Measurements from ENCODE around the gene C6orf52. TPM values are rescaled to one million over a fixed set of nuclear protein-coding genes. Genes with fewer than 3 reads are reported as not detected.

The C6orf52 gene
- total RNA-seq, 1 donor from 2014 or later, result 2.9 TPM

GRCh38 chr6:10733151-10733715, 38.8 kb upstream of the C6orf52 start:
- no peaks in the 10 kb centered on the region for H3K9me3 ChIP-seq (ENCODE audit: insufficient read depth, low read depth, low read length)
- no peak overlapping the region for H3K4me3 ChIP-seq (ENCODE audit: insufficient read depth, low read depth, low read length)
- H3K4me1 ChIP-seq (ENCODE audit: insufficient read depth, low read length), result peaks cover 8% of the 10 kb centered on the region
- Mint-ChIP-seq H3K9me3 (ENCODE audit: unreplicated experiment) (no peaks in the 10 kb centered on the region), H3K36me3 (ENCODE audit: low read depth, unreplicated experiment) (peaks cover 15% of the 10 kb centered on the region), H3K27me3 (ENCODE audit: low read depth, unreplicated experiment) (no peaks in the 10 kb centered on the region), H3K27ac (ENCODE audit: unreplicated experiment) (peak overlapping the region; percentile 10), H3K4me1 (ENCODE audit: low read depth, unreplicated experiment) (peaks cover 29% of the 10 kb centered on the region), H3K4me3 (ENCODE audit: unreplicated experiment) (no peak overlapping the region)
- TF ChIP-seq CTCF (IDR thresholded peaks at IDR 0.05; ENCODE audit: insufficient read depth, low read depth, low read length) (no peak), EZH2 (IDR thresholded peaks at IDR 0.05; ENCODE audit: insufficient read depth, low read length) (no peak)
- H3K27ac ChIP-seq (ENCODE audit: low read depth, low read length), result no peak overlapping the region
- H2AFZ ChIP-seq (ENCODE audit: low read depth, low read length), result no peak overlapping the region
- H3K36me3 ChIP-seq (ENCODE audit: insufficient read depth, low read length), result peaks cover 16% of the 10 kb centered on the region
- DNase-seq (ENCODE audit: low read depth), result peak; percentile 53
- H3K4me2 ChIP-seq (ENCODE audit: low read length), result no peak overlapping the region
- H3K9ac ChIP-seq (ENCODE audit: low read length), result no peak overlapping the region
- peaks cover under 1% of the 10 kb centered on the region for H3K79me2 ChIP-seq (ENCODE audit: insufficient read depth, low read length)
- no peaks in the 10 kb centered on the region for H4K20me1 ChIP-seq (ENCODE audit: insufficient read depth, low read length)
- H3K27me3 ChIP-seq (ENCODE audit: insufficient read depth, low read length), result no peaks in the 10 kb centered on the region
- no peak for FAIRE-seq

DNA sequence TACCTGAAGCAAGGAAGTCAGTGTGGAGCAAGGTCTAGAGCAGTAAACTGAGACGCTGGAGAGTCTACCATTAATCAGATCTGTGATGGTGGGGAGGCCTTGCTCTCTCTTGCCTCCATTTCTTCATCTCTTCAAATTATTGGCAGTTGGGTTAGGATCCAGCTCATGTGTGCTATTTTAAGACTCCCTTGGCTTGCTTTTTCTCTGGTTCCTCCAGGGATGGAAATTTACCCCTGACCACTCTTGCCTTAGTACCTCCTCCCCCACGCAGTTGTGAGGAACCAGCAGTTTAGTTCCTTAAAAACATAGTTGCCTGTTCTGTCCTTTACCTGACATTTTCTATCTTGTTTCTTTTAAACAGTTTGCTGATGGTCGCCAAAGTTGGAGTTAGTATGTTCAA, 35.8 kb upstream of the C6orf52 start:
- no peak overlapping the region for H3K27ac ChIP-seq (ENCODE audit: low read depth, low read length)
- H4K20me1 ChIP-seq (ENCODE audit: insufficient read depth, low read length), result peaks cover 9% of the 10 kb centered on the region
- Mint-ChIP-seq H3K27me3 (ENCODE audit: low read depth, unreplicated experiment) (no peaks in the 10 kb centered on the region), H3K36me3 (ENCODE audit: low read depth, unreplicated experiment) (peaks cover 26% of the 10 kb centered on the region), H3K9me3 (ENCODE audit: unreplicated experiment) (no peaks in the 10 kb centered on the region), H3K4me1 (ENCODE audit: low read depth, unreplicated experiment) (peaks cover 32% of the 10 kb centered on the region), H3K27ac (ENCODE audit: unreplicated experiment) (peak overlapping the region; percentile 58), H3K4me3 (ENCODE audit: unreplicated experiment) (no peak overlapping the region)
- no peak for DNase-seq (ENCODE audit: low read depth)
- H2AFZ ChIP-seq (ENCODE audit: low read depth, low read length), result no peak overlapping the region
- peaks cover 20% of the 10 kb centered on the region for H3K36me3 ChIP-seq (ENCODE audit: insufficient read depth, low read length)
- H3K79me2 ChIP-seq (ENCODE audit: insufficient read depth, low read length), result peaks cover 16% of the 10 kb centered on the region
- no peak overlapping the region for H3K4me2 ChIP-seq (ENCODE audit: low read length)
- FAIRE-seq, result no peak
- no peak for TF ChIP-seq CTCF (IDR thresholded peaks at IDR 0.05; ENCODE audit: insufficient read depth, low read depth, low read length)
- TF ChIP-seq EZH2 (IDR thresholded peaks at IDR 0.05; ENCODE audit: insufficient read depth, low read length), result no peak
- no peaks in the 10 kb centered on the region for H3K27me3 ChIP-seq (ENCODE audit: insufficient read depth, low read length)
- H3K4me3 ChIP-seq (ENCODE audit: insufficient read depth, low read depth, low read length), result no peak overlapping the region
- no peaks in the 10 kb centered on the region for H3K9me3 ChIP-seq (ENCODE audit: insufficient read depth, low read depth, low read length)
- no peak overlapping the region for H3K9ac ChIP-seq (ENCODE audit: low read length)
- H3K4me1 ChIP-seq (ENCODE audit: insufficient read depth, low read length), result peaks cover 5% of the 10 kb centered on the region

GRCh38 chr6:10725716-10726115, 31.3 kb upstream of the C6orf52 start:
- Histone ChIP-seq H3K27me3 (ENCODE audit: insufficient read depth, low read length) (no peaks in the 10 kb centered on the region), H3K4me3 (ENCODE audit: insufficient read depth, low read depth, low read length) (no peak overlapping the region), H4K20me1 (ENCODE audit: insufficient read depth, low read length) (peaks cover 13% of the 10 kb centered on the region), H3K9me3 (ENCODE audit: insufficient read depth, low read depth, low read length) (no peaks in the 10 kb centered on the region), H3K79me2 (ENCODE audit: insufficient read depth, low read length) (peaks cover 37% of the 10 kb centered on the region), H3K4me1 (ENCODE audit: insufficient read depth, low read length) (peaks cover 15% of the 10 kb centered on the region), H3K4me2 (ENCODE audit: low read length) (no peak overlapping the region), H3K9ac (ENCODE audit: low read length) (no peak overlapping the region), H3K27ac (ENCODE audit: low read depth, low read length) (no peak overlapping the region), H3K36me3 (ENCODE audit: insufficient read depth, low read length) (peaks cover 14% of the 10 kb centered on the region), H2AFZ (ENCODE audit: low read depth, low read length) (no peak overlapping the region)
- no peak for DNase-seq (ENCODE audit: low read depth)
- H3K27ac Mint-ChIP-seq (ENCODE audit: unreplicated experiment), result no peak overlapping the region
- peaks cover 17% of the 10 kb centered on the region for H3K36me3 Mint-ChIP-seq (ENCODE audit: low read depth, unreplicated experiment)
- no peak for FAIRE-seq
- H3K9me3 Mint-ChIP-seq (ENCODE audit: unreplicated experiment), result no peaks in the 10 kb centered on the region
- no peaks in the 10 kb centered on the region for H3K27me3 Mint-ChIP-seq (ENCODE audit: low read depth, unreplicated experiment)
- no peak overlapping the region for H3K4me3 Mint-ChIP-seq (ENCODE audit: unreplicated experiment)
- TF ChIP-seq CTCF (IDR thresholded peaks at IDR 0.05; ENCODE audit: insufficient read depth, low read depth, low read length), result no peak
- no peak for TF ChIP-seq EZH2 (IDR thresholded peaks at IDR 0.05; ENCODE audit: insufficient read depth, low read length)
- peaks cover 37% of the 10 kb centered on the region for H3K4me1 Mint-ChIP-seq (ENCODE audit: low read depth, unreplicated experiment)
